ENCODE results near the gene XYLB. TPM values are rescaled to one million over a fixed set of nuclear protein-coding genes. Genes with fewer than 3 reads are reported as not detected.
"Not testable (repeated sequence)": the region's sequence is repeated elsewhere in the genome, so short reads cannot be mapped to it uniquely, and the experiment has no call there.

The XYLB gene
- total RNA-seq, 1 donor from 2014 or later: 1.9 TPM

- no peak for DNase-seq (ENCODE audit: low read depth)
These were observed 41.3 kb downstream of the XYLB start for GRCh38 chr3:38387862-38388261.

GRCh38 chr3:38392604-38393163, 46.1 kb downstream of the XYLB start:
- DNase-seq (ENCODE audit: low read depth): no peak

GRCh38 chr3:38396239-38396638, 49.7 kb downstream of the XYLB start:
- no peak for DNase-seq (ENCODE audit: low read depth)

- no peak for DNase-seq (ENCODE audit: low read depth)
These were observed 50.3 kb downstream of the XYLB start for GRCh38 chr3:38396861-38397260.

GRCh38 chr3:38397320-38397719, 50.7 kb downstream of the XYLB start:
- DNase-seq (ENCODE audit: low read depth): peak; percentile 66

GRCh38 chr3:38401246-38401962, 54.8 kb downstream of the XYLB start:
- no peak for DNase-seq (ENCODE audit: low read depth)

GRCh38 chr3:38404286-38404685, 57.7 kb downstream of the XYLB start:
- DNase-seq (ENCODE audit: low read depth): peak; percentile 65

- DNase-seq (ENCODE audit: low read depth): no peak
These were observed 65.0 kb downstream of the XYLB start for GRCh38 chr3:38411591-38411990.

- not testable (repeated sequence) for DNase-seq (ENCODE audit: low read depth)
These were observed 74.2 kb downstream of the XYLB start for GRCh38 chr3:38420758-38421157.

GRCh38 chr3:38421679-38422336, 75.2 kb downstream of the XYLB start:
- no peak for DNase-seq (ENCODE audit: low read depth)

- not testable (repeated sequence) for DNase-seq (ENCODE audit: low read depth)
These were observed 80.3 kb downstream of the XYLB start for GRCh38 chr3:38426798-38427426.

- DNase-seq (ENCODE audit: low read depth): not testable (repeated sequence)
These were observed 86.5 kb downstream of the XYLB start for GRCh38 chr3:38432871-38433658.

GRCh38 chr3:38433661-38434060, 87.1 kb downstream of the XYLB start:
- not testable (repeated sequence) for DNase-seq (ENCODE audit: low read depth)

GRCh38 chr3:38438436-38439069, 92.0 kb downstream of the XYLB start:
- peak; percentile 28 for DNase-seq (ENCODE audit: low read depth)

GRCh38 chr3:38443205-38443604, 96.6 kb downstream of the XYLB start:
- not testable (repeated sequence) for DNase-seq (ENCODE audit: low read depth)

- peak; percentile 40 for DNase-seq (ENCODE audit: low read depth)
These were observed 99.6 kb downstream of the XYLB start for GRCh38 chr3:38446085-38446686.

GRCh38 chr3:38446812-38447211, 100.2 kb downstream of the XYLB start:
- no peak for DNase-seq (ENCODE audit: low read depth)

- no peak for DNase-seq (ENCODE audit: low read depth)
These were observed 104.3 kb downstream of the XYLB start for GRCh38 chr3:38450853-38451252.

- DNase-seq (ENCODE audit: low read depth): peak; percentile 81
These were observed 106.7 kb downstream of the XYLB start, which contains the start of gene ACVR2B for GRCh38 chr3:38453075-38453912. ACVR2B (plus strand) TSS chr3:38453890; CDS start chr3:38454323, 433 bp downstream.

GRCh38 chr3:38453913-38454177, 107.3 kb downstream of the XYLB start:
- no peak for DNase-seq (ENCODE audit: low read depth)
